Measurements from ENCODE around the gene UMPS.
"Not testable (repeated sequence)": the region's sequence is repeated elsewhere in the genome, so short reads cannot be mapped to it uniquely, and the experiment has no call there.

Gene UMPS

GRCh38 chr3:124780356-124780755, 50.1 kb downstream of the UMPS start:
- DNase-seq (ENCODE audit: low read depth in 2 of 2) = no peak

GRCh38 chr3:124780761-124781475, 50.7 kb downstream of the UMPS start:
- no peak for DNase-seq (ENCODE audit: low read depth in 2 of 2)

- no peak for DNase-seq (ENCODE audit: low read depth in 2 of 2)
These were observed 51.5 kb downstream of the UMPS start for GRCh38 chr3:124781476-124782376.

- not testable (repeated sequence) for DNase-seq (ENCODE audit: low read depth in 2 of 2)
These were observed 52.1 kb downstream of the UMPS start for GRCh38 chr3:124782377-124782712.

GRCh38 chr3:124783696-124784095, 53.4 kb downstream of the UMPS start:
- DNase-seq (ENCODE audit: low read depth in 2 of 2) = no peak

- no peak for DNase-seq (ENCODE audit: low read depth in 2 of 2)
These were observed 54.6 kb downstream of the UMPS start for GRCh38 chr3:124784686-124785382.

- DNase-seq (ENCODE audit: low read depth in 2 of 2) = no peak
These were observed 55.7 kb downstream of the UMPS start for GRCh38 chr3:124785973-124786372.

GRCh38 chr3:124786511-124787241, 56.4 kb downstream of the UMPS start:
- DNase-seq (ENCODE audit: low read depth in 2 of 2) = no peak

GRCh38 chr3:124787476-124788195, 57.4 kb downstream of the UMPS start:
- DNase-seq (ENCODE audit: low read depth in 2 of 2) = no peak

- DNase-seq (ENCODE audit: low read depth in 2 of 2) = no peak
These were observed 58.0 kb downstream of the UMPS start for GRCh38 chr3:124788254-124788745.

- DNase-seq (ENCODE audit: low read depth in 2 of 2) = not testable (repeated sequence)
These were observed 58.9 kb downstream of the UMPS start for GRCh38 chr3:124789103-124789502.

GRCh38 chr3:124791142-124791541, 60.9 kb downstream of the UMPS start:
- DNase-seq (ENCODE audit: low read depth in 2 of 2) = no peak

GRCh38 chr3:124791639-124792151, 61.4 kb downstream of the UMPS start:
- DNase-seq (ENCODE audit: low read depth in 2 of 2) = no peak

- no peak for DNase-seq (ENCODE audit: low read depth in 2 of 2)
These were observed 62.2 kb downstream of the UMPS start for GRCh38 chr3:124792341-124793040.

GRCh38 chr3:124793054-124793739, 62.9 kb downstream of the UMPS start:
- no peak for DNase-seq (ENCODE audit: low read depth in 2 of 2)

- no peak for DNase-seq (ENCODE audit: low read depth in 2 of 2)
These were observed 66.2 kb downstream of the UMPS start for GRCh38 chr3:124796477-124796876.

- no peak for DNase-seq (ENCODE audit: low read depth in 2 of 2)
These were observed 67.2 kb downstream of the UMPS start for GRCh38 chr3:124797426-124797945.
